Fibroblast of villous mesenchyme (primary cell): ENCODE data around the gene ADSS1. TPM values are rescaled to one million over a fixed set of nuclear protein-coding genes. Genes with fewer than 3 reads are reported as not detected.

Experiments
- DNase-seq: peaks from one replicate; pipeline ENCODE4 v3.0.0-alpha.2; 2010; ENCODE audit warnings: low read depth
- H3K4me3 ChIP-seq: 2 replicates; pipeline ENCODE4 v1.5.1; 2011; ENCODE audit warnings: low read depth, mild to moderate bottlenecking, low read length
- CTCF ChIP-seq: IDR thresholded peaks from 2 replicates; pipeline ENCODE4 v1.5.1; 2012; ENCODE audit warnings: low read depth, mild to moderate bottlenecking, low read length; ENCODE audit not compliant: insufficient read depth
- total RNA-seq: library from RNA; depleted of rRNA; stranded (reverse); fragments of >200 nt; gene quantifications from 2 replicates; pipeline ENCODE4 v1.2.3, GENCODE V29; 2012

The ADSS1 gene
- total RNA-seq, 1 donor, result 4.3 TPM

DNA sequence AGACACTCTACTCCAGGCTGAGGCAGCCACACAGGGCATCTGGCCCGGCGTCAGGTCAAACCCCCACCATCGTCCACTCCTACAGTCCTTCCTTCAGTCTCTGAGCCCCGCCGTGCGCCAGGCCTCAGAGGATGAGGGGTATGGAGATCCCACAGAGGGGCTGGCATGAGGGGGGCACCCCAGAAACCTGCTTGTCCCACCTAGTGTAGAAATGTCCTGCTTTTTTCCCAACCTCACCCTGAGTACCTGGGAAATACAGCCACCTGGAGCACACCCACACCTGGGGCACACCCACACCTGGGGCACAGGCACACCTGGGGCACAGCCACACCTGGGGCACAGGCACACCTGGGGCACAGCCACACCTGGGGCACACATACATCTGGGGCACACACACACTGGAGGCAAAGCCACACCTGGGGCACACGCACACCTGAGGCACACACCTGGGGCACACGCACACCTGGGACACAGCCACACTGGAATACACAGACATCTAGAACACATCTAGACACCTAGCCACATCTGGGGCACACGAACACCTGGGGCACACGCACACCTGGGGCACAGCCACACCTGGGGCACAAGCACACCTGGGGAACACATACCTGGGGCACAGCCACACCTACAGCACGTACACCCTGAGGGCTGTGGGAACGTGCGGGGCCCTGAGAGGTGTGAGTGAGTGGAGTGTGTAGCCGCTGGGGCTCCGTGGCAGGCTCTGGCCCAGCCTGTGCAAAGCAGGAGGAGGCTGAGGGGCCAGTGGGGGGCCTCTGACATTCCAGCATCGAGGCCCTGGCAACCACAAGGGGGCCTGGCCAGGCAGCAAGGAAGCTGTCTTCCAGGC lies 53.2 kb downstream of the ADSS1 start:
- no peak for DNase-seq
- no peak for TF ChIP-seq CTCF
- no peak overlapping the region for H3K4me3 ChIP-seq

DNA sequence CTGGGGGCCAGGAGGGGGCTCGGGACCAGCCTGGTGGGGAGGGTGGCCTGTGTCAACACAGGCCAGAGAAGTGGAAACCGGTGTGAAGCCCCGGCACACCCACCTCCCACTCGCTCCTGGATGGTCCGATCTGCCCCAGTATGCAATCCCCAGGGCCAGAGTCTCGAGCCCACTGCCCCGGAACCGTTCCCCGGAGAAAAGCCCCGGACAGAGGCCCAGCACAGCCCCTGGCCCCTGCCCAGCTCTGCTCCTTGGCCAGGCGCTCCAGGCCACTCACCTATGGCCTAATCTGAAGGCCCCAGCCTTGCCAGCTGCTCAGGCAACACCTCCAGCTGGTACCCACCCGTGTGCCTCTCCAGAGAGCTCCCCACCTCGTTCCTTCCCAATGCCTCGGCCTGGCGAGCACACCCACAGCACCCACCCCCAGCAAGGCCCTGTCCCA lies 53.8 kb downstream of the ADSS1 start:
- no peak for DNase-seq
- no peak for TF ChIP-seq CTCF
- H3K4me3 ChIP-seq, result no peak overlapping the region

GRCh38 chr14:104778694-104779331 lies 54.8 kb downstream of the ADSS1 start:
- DNase-seq, result no peak
- no peak overlapping the region for H3K4me3 ChIP-seq
- TF ChIP-seq CTCF, result no peak

DNA sequence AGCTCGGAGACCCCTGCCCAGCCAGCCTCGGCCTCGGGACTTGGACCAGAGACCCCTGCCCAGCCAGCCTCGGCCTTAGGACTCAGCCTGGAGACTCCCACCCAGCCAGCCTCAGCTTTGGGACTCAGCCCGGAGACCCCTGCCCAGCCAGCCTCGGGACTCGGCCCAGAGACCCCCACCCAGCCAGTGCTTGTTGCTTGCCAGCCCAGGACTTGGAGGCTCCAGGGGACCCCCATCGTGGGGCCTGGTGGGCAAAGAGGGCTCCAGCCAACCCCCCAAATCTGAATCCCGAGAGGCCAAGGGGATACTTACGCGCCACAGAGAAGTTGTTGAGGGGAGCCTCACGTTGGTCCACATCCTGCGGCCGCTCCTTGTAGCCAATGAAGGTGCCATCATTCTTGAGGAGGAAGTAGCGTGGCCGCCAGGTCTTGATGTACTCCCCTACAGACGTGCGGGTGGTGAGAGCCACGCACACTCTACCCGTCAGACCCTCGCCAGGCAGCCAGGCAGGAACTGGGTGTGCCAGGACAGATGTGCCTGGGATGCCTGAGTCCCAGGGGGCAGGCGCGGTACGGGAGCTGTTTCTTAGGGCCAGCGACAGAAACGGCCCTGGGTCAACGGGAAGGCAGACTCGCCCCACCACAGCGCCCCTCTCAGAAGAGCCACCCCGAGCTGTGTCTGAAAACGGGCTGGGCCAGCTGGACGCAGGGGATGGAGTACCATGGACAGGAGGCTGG lies 55.9 kb downstream of the ADSS1 start:
- no peak for DNase-seq
- TF ChIP-seq CTCF, result no peak
- no peak overlapping the region for H3K4me3 ChIP-seq

GRCh38 chr14:104780513-104781030 lies 56.5 kb downstream of the ADSS1 start:
- TF ChIP-seq CTCF, result no peak
- no peak overlapping the region for H3K4me3 ChIP-seq
- no peak for DNase-seq

- no peak overlapping the region for H3K4me3 ChIP-seq
- no peak for DNase-seq
- no peak for TF ChIP-seq CTCF
Observed at GRCh38 chr14:104781271-104782077, 57.4 kb downstream of the ADSS1 start.
